ENCODE data around the gene USP48.

Gene USP48

DNA sequence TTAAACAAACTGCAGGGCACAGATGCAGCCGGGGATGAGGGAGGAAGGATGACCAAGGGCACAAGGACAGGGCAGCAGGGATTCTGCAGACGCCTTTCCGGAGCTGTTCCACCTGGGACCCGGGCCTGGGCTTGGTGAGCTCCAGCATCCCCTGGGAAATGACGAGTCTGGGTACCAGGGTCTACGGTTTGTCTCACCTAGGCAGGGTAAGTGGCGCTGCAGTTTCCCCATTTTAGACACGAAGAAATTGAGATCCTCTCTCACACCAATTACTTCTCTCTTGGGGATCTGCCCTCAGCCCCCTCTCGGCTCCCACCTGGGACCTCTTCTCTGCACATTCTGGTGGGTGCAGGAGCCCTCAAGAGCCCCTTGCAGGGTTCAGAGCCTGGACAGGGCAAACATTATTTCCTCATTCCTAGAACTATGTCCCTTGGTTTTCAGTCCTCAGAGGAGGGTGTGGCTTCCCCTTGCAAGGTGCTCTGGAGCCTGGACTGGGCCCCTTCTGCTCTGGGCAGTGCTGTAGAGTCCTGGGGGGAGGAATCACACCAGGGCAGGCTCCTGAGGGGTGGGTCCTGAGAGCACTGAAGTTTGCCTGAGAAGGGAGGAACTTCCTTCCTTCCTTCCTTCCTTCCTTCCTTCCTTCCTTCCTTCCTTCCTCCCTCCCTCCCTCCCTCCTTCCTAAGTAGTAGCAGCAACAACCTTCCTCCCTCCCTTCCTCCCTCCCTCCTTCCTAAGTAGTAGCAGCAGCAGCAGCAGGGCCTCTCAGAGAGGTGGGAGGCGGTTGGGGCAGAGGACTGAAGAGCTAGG, 129.8 kb downstream of the USP48 start:
- no peak for DNase-seq (ENCODE audit: low read depth)

- DNase-seq (ENCODE audit: low read depth): no peak
Observed at GRCh38 chr1:21652101-21652936, 130.6 kb downstream of the USP48 start.

GRCh38 chr1:21651214-21652042, 131.5 kb downstream of the USP48 start:
- no peak for DNase-seq (ENCODE audit: low read depth)

DNA sequence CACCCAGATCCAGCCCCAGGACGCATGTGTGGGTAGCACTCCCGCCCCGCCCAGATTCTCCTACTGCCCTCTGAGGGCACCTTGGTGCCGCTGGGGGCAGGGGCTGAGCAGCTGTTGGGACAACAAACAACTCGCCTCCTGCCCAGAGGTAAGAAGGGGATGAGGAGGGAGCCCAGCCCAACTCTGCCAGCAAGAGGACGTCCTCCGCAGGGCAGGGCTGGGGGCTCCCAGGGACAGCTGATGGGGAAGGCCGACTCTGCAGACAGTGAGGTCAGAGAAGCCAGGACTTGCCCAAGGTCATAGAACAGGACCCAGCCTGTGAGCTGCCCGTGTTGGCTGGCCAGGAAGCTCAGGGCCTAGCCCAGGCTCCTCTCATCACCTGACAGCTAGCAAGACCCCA, 132.5 kb downstream of the USP48 start:
- DNase-seq (ENCODE audit: low read depth): no peak

GRCh38 chr1:21649315-21649714, 133.6 kb downstream of the USP48 start:
- DNase-seq (ENCODE audit: low read depth): no peak

- DNase-seq (ENCODE audit: low read depth): no peak
Observed at GRCh38 chr1:21648791-21649190, 134.2 kb downstream of the USP48 start.

DNA sequence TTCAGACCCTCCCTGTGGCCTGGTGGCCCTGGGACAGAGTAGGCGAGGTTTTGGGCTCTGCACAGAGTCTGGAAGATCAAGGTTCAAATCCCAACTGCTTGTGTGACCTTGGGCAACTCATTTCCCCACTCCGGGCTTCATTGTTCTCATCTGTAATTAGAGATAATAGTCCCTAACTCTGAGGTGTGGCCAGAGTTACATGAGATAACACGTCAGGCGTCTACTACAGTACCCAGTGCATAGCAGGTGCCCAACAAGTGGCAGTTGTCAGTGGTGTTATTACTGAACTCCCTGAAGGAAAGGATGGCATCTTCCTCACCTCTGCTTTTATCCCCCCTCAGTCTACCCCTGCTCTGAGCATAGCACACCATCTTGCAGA, 134.6 kb downstream of the USP48 start:
- no peak for DNase-seq (ENCODE audit: low read depth)

DNA sequence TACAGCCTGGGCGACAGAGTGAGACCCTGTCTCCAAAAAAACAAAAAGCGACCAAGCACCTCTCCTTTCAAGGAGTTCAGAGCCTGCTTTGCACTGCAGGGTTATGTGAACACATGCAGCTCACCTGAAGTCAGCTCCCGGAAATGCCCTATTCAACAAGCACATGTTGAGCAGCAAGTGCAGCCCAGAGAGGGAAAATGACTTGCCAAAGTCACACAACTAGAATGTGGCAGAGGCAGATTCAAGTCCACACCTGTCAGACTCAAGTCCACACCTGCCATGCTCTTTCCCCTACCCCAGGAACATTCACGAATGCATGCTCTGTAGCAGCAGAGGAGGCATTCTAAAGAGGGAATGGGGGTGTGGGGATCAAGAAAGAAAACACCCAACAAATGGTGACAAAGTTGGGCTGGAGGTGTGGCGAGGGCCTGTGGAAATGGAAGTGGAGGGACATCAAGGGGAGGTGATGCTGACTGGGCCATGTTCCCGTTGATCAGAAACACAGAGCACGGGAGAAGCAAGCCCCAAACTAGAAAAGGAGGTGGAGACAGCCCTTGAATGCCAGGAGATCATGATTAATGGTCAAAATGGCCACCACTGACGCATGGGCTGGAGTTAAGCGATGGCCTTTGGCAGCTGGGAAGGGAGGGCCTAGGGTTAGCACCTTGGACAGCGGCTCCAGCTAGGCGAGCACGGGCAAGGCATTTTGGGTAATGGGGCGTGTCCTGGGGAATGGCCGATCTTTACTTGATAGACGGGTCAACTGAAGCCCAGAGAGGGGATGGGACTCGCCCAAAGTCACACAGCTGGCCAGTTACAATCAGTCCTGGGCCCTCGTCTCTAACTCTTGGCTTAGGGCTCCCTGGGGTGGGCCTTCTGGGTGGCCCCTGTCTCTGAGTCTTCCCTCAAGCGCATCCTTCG, 135.3 kb downstream of the USP48 start:
- DNase-seq (ENCODE audit: low read depth): no peak

GRCh38 chr1:21645550-21645949, 137.4 kb downstream of the USP48 start:
- no peak for DNase-seq (ENCODE audit: low read depth)

DNA sequence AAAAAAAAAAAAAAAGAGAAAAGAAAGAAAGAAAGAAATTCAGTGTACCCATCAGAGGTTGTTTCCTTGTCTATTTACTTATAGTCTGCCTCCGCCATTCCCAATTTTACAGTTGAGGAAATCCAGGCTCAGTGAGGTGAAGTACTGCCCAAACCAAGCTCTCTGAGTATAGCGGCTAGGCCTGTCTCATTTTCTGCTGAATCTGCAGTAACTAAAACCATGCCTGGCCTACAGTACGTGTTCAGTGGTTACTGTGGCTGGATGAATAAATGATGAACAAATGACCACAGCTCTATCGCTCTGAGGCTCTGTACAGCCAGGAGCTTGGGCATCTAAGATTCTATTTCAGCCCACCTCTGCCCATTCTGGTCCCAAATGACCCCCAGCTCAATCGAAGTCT, 138.0 kb downstream of the USP48 start:
- no peak for DNase-seq (ENCODE audit: low read depth)

GRCh38 chr1:21644348-21644747, 138.6 kb downstream of the USP48 start:
- DNase-seq (ENCODE audit: low read depth): no peak

- DNase-seq (ENCODE audit: low read depth): no peak
Observed at GRCh38 chr1:21643624-21644023, 139.3 kb downstream of the USP48 start.

- no peak for DNase-seq (ENCODE audit: low read depth)
Observed at GRCh38 chr1:21641967-21642739, 140.8 kb downstream of the USP48 start.

GRCh38 chr1:21641537-21641936, 141.4 kb downstream of the USP48 start:
- no peak for DNase-seq (ENCODE audit: low read depth)

DNA sequence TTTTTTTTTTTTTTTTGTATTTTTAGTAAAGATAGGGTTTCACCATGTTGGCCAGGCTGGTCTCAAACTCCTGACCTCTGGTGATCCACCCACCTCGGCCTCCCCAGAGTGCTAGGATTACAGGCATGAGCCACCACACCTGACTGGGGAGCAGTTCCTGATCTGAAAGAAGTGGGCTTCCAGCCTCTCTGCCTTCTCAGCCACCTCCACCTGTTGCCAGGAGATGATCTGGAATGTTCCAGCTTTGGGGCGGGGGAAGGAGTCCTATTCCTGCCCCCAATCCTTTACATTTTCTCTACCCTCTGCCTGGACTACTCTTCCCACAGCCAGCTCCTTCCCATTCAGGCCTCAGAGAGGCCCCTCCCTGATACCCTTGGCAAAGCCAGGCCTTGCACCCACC, 141.9 kb downstream of the USP48 start:
- no peak for DNase-seq (ENCODE audit: low read depth)

DNA sequence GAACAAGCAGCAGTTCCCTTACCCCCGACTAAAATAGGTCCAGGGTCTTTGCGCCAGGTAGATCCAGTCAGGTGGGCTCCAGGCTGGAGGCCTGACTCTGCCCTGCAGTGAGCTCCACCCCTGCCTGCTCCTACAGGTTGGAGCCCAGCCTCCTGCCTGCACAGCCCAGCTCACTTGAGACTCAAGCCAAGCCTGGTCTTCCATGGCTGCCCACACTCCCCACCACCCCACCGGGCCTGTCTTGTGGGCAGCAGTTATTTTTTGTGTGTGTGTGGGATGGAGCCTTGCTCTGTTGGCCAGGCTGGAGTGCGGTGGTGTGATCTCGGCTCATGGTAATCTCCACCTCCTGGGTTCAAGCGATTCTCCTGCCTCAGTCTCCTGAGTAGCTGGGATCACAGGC, 142.3 kb downstream of the USP48 start:
- no peak for DNase-seq (ENCODE audit: low read depth)

DNA sequence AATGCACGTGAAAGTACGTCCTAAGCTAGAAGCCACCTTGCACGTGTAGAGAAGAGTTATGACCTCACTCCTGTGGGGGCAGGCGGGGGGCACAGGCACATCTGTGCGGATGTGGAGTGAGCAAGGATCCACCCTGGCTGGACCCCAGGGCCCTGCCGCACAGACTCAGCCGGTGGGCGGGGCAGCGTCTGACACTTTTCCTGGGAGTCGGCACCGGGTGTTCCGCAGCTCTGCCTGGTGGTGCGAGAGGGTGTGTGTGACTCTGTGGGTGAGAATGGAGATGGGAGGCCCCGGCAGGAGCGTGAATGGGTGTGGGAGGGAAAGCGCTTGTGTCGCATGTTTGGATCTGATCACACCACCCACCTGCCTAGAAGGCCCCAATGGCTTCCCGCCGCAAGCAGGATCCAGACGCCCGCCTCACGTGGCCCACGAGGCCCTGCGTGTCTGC, 143.3 kb downstream of the USP48 start:
- DNase-seq (ENCODE audit: low read depth): no peak

GRCh38 chr1:21638531-21639341, 144.2 kb downstream of the USP48 start:
- DNase-seq (ENCODE audit: low read depth): no peak

- no peak for DNase-seq (ENCODE audit: low read depth)
Observed at GRCh38 chr1:21637514-21637913, 145.4 kb downstream of the USP48 start.

GRCh38 chr1:21636029-21636428, 146.9 kb downstream of the USP48 start:
- no peak for DNase-seq (ENCODE audit: low read depth)
